CD4-positive, alpha-beta T cell treated with Interferon gamma for 1 hour (primary cell): ENCODE results near the gene PPP2R5E.
"Not testable (repeated sequence)": the region's sequence is repeated elsewhere in the genome, so short reads cannot be mapped to it uniquely, and the experiment has no call there.

Experiments
- DNase-seq: peaks from one replicate; pipeline ENCODE4 v3.0.0-alpha.2; 2020

Gene PPP2R5E

DNA sequence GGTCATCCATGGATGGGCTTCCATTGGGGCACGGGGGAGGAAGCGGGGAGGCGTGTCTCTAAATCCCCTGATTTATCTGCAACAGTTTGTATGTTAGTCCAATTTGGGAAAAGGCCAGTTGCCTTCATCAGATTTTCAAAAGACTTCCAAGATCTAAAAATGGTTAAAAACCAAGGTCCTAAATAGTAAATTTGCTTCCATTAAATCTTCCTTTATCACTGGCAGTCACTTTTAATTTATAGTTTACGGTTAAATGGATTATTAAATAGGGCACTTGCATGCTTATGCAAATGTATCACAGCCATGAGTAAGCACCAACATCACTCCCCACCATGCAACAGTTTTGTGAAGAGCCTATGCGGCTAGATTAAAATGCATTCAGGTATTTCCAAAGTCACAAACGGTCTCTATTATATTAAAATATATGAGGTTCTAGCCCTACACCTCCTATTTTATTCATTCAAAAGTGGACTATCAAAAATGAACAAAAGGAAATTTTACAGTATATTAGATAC lies 116.3 kb downstream of the PPP2R5E start:
- no peak for DNase-seq

- DNase-seq = no peak
Measured at GRCh38 chr14:63423889-63424288, 119.3 kb downstream of the PPP2R5E start.

- no peak for DNase-seq
Measured at GRCh38 chr14:63423381-63423780, 119.8 kb downstream of the PPP2R5E start.

DNA sequence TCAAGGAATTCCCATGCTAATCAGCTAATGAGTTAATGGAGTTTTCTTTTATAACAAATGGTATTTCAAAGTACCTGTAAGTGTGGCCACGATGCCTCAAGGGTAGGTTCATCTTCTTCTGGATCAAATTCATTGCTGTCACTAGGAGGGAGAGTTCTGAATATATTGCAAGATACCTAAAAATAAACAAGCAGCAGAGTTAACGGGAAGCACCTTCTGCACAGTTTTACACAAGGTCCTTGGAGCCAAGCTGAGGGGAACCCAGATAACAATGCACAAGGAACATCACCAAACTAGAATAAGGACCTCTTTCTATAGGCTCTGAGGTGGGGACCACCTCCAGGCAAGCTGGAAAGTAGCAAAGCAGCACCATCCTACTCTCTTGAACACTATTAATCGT lies 121.3 kb downstream of the PPP2R5E start:
- no peak for DNase-seq

DNA sequence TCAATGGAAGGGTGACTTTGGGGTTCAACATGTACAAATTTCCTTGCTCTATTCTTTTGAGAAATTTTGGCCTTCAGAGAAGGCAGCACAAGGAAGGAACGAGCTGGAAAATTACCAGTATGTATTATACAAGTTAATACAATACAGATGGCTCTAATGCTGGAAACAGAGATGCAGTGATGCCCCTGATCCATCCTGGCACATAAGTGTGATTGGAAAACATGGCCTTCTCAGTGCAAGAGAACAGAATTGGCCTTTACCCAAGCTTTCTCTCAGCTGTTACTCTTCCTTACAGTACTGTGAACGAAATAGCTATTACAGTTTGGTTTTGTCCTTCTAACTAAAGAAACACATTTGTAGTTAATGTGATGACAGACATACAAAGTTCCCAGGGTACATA lies 122.0 kb downstream of the PPP2R5E start:
- DNase-seq = no peak

- no peak for DNase-seq
Measured at GRCh38 chr14:63418020-63418419, 125.2 kb downstream of the PPP2R5E start.

DNA sequence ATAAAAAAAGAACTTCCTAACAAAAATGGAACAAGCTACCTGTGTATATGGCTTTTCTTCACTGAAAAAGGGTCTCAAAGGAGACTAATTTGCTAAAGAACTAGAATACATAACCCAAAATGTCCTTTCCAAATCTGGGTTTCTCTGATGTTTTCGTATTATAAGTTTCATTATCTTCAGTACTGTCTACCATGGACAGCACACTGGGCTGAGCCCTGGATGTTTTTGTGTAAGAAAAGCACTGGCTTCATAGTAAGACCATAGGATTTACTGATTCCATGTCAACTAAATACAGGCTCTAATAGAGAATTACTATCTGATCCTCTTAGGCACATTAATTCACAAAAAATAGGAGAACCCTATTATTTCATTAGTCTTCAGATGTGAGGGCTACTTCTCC lies 130.2 kb downstream of the PPP2R5E start:
- DNase-seq = no peak

DNA sequence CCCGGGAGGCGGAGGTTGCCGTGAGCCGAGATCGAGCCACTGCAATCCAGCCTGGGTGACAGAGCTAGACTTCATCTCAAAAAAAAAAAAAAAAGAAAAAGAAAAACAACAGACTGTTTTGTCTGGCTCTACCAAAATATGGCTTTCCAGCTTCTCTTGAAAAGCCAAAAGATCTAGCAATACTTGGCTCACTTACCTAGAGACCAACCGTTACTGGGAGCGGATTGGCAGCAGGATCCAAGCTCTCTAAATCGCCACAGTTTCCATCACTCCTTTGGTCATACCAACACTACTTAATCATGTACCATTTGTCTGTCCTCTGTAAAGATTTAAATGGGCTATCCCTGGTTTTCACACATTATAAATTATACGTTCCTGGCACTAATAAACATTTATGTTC lies 136.8 kb downstream of the PPP2R5E start:
- DNase-seq = no peak

DNA sequence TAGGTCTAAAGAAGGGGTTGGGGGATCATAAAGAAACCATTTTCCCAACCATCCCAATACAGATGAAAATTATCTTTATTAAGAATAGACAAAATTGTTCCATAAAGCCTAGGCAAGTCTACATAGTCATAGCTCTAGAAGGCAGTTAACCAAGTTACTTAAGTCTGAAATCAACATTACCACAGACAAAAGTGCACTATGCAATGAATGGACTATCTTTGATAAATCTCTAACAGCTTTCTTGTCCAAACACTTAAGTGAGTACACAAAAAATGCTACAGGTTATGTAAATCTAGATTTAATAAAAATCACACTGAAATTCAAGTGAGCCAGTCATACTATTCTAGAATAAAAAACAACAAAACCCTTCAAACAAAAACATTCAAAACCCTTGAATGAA lies 137.5 kb downstream of the PPP2R5E start:
- no peak for DNase-seq

DNA sequence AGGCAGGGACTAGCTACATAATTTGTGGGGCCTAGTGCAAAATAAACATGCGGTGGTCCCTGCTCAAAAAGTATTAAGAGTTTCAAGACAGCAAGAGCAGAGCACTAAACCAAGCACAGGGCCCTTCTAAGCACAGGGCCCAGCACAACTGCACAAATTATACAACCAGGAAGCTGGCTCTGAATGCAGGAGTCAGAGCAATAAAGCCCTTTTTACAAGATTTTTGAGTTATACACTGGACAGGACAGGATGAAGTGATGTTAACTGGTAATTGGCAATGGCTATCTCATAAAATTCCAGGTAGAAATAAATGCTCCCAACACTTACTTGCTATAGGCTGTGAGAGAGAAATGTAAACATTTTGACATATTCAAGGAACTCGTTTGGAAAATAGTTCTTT lies 138.3 kb downstream of the PPP2R5E start:
- DNase-seq = no peak

DNA sequence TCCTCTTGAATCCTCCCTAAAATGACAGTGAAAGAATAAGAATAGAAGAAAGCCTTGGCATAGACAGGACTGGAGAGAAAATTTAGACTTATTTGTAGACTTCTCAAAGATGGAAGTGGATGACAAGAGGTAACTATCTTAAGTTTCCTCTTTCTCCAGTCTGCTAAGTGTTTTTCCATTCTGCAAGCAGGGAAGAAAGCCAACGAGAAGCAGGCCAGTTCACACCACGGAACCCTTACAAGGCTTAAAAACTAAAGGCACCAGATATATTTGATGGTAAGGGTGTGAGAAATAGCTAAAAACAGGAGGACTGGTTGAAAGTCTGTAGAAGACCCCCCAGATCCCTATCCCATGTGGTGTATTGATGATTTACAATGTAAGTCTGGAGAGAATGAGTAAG lies 141.5 kb downstream of the PPP2R5E start:
- no peak for DNase-seq

DNA sequence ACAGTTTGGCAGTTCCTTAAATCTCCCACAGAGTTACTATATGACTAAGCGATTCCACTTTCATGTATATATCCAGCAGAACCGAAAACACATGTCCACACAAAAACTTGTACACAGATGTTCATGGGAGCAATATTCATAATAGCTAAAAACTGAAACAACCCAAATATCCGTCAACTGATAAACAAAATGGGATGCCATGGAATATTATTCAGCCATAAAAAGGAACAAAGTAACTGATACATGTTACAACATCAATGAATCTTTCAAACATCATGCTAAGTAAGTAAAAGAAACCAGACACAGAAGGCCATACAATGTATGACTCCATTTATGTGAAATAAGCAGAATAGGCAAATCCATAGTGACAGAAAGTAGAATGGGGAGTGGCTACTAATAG lies 144.2 kb downstream of the PPP2R5E start:
- no peak for DNase-seq

DNA sequence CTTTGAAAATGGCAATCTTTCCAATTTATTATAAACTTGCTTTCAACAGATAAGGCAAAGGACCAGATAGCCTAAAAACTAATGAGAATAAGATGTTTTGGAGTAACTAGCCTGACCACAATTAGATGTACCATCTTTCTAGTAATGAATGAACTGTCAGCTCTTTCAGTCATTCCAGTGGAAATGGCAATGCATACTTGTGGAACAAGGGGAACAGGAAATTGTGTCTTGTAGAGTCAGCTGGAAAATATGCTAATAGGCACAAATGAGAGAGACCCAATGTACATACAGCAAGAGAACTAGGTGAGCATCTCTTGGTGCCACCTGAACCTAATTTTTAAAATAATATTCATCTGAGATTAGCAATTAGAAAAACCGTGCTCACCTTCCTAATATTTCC lies 148.3 kb downstream of the PPP2R5E start:
- DNase-seq = no peak

DNA sequence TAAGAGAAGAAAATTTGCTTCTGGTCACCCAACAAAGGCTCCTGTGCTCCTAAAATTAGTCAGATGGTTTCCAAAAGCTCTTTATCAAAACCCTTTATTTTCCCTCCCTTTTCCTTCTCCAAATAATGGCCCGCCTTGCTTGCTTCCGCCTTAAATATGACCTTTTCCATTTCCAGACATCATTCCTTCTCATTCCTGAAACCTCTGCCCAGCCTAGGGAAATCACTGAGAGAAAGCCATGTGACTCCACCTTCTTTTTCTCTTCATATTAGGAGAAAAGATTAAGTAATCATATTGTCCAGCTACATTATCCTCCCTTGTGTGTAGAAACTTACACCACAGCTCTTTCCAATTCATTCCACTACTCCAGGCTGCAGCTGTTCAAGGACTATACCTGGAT lies 148.7 kb downstream of the PPP2R5E start:
- no peak for DNase-seq

DNA sequence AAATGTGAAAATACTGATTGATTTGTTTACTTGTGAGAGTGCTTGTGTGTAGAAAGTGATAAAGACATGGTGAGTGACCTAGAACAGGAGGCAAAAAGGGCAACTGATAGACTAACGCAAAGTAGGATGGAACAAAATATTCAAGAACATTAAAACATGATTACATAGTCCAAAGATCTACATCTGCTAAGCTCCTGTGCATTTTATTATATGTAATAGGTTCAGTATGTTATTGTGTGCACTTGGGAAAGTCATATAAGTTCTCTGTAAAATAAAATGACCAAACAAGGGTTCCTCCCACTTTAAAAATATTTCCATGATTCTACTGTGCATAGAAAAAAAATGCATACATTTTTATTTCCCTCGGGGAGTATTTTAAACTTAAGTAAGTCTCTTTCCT lies 150.2 kb downstream of the PPP2R5E start:
- no peak for DNase-seq

GRCh38 chr14:63392236-63392635 lies 150.9 kb downstream of the PPP2R5E start:
- no peak for DNase-seq

GRCh38 chr14:63388766-63389431 lies 154.3 kb downstream of the PPP2R5E start:
- peak; percentile 24 for DNase-seq

DNA sequence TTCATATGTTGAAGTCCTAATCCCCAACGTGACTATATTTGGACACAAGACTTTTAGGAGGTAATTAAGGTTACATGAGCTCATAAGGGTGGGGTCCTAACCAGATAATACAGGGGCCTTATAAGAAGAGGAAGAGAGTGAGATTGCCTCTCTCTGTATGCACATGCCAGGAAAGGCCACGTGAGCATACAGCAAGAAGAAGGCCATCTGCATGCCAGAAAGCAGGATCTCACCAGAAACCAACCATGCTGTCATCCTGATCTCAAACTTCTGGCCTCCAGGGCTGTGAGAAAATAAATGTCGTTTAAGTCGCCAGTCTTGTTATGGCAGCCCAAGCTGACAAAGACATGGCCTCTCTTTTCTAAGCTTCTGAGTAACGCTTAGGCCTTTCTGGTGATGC lies 155.5 kb downstream of the PPP2R5E start:
- no peak for DNase-seq

- DNase-seq = no peak
Measured at GRCh38 chr14:63383776-63384367, 159.3 kb downstream of the PPP2R5E start.

- no peak for DNase-seq
Measured at GRCh38 chr14:63378444-63378843, 164.7 kb downstream of the PPP2R5E start.

DNA sequence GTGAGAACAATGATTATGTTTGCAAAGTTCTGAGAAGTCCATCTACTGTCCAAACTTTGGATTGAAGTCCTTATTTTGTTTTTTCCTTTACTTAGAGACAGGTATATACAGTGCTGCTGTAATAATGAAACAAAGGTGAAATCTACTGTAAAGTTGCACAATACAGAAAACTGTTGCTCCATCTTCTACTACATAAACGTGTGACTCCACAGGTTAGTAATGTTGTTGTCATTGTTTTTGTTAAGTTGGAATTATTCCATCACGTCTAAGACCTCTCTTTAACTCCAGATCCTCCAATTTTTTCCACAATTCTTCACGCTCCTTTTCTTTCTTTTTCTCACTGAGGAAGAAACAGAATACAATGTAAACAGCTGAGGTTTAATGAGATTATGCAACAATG lies 167.4 kb downstream of the PPP2R5E start:
- DNase-seq = no peak

DNA sequence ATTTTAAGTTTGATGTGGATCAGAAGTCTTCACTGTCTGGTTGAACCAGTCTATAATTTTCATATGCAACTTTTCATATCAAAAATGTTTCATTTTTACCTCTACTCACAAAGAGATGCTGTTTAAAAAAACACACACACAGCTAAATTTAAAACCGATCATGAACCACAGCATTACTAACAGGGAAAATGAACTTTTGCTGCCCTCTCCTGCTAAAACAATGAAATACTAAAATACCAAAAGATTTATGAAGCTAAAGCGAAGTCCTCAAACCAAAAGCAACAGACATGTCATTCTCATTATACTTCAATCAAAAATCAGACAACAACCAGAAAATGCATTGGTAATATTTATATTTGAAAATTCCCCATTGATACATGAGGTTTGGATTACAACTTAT lies 171.6 kb downstream of the PPP2R5E start:
- DNase-seq = not testable (repeated sequence)

DNA sequence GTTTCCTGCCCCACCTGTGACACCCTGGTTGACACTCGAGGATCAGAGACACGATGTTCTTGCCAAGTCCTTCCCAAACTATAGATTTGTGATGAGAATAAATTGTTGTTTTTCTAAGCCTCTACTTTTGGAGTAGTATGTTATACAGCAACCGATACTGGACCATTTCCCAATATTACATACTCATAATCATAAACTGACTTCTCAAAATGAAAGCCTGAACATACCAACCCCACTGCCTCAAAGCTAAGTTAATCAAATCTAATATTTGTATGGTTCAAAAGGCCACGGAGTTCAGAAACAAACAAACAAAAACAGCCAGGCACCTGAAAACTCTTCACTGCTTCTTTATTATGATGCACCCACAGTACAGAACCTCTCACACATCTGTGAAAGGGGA lies 172.1 kb downstream of the PPP2R5E start:
- DNase-seq = no peak

DNA sequence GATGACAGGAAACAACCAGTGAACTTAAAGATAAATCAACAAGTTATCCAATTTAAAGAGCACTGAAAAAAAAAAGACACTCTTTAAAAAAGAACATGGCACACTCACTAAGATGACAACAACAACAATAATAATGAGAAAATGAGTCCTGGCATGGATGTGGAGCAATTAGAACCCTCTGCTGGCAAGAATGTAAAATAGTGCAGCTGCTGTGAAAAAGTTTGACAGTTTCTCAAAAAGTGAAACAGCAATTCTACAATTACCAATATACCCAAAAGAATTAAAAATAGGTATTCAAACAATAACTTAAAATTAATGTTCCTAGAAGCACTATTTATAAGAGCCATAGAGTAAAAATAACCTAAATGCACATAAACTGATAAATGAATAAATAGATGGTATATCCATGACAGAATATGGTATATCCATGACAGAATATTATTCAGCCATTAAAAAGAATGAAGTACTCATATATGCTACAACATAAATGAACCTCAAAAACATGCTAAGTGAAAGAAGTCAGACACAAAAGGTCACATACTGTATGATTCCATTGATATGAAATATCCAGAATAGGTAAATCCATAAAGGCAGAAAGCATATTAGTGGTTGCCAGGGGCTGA lies 175.3 kb downstream of the PPP2R5E start:
- no peak for DNase-seq
